ENCODE results near the gene RBMS3.

RBMS3 gene

DNA sequence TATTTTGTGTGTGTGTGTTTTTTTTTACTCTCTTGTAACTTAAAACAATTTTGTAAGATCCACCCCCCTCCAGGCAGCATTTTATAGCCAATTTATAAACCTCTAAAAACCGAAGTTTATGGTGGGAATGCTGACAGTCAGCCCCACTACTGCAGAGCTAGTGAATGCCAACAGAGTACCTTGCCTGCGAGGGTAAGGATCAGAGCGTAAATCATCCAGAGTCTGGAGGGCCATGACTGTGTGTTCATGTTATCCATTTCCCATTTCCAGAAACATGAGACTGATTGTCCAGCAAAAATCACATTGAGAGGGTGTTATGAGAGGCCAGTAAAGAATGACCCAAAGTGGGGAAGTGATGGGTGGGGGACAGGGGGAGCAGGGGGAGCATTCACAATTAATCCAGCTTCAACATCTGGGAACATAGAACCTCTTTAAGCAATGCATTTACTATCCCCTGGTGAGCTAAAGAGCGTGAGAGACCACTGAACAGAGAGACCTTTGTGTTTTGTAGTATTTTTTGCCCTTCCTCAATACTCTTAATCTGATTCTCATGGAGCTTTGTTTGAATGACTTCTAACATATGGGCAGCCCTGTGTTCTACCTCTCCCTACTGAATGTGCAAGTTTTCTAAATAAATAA, 464.5 kb downstream of the RBMS3 start:
- peaks cover 12% of the 10 kb centered on the region for H3K4me1 ChIP-seq (ENCODE audit: control insufficient read depth, insufficient read depth, low read length)
- H3K9me3 ChIP-seq (ENCODE audit: control insufficient read depth, insufficient read depth, low read depth, low read length): no peaks in the 10 kb centered on the region
- H3K27ac ChIP-seq (ENCODE audit: low read depth, low read length): no peak overlapping the region
- no peak overlapping the region for H3K4me3 ChIP-seq (ENCODE audit: low read depth, low read length)
- no peaks in the 10 kb centered on the region for H3K36me3 ChIP-seq (ENCODE audit: control insufficient read depth, insufficient read depth, low read length)
- no peaks in the 10 kb centered on the region for H3K27me3 ChIP-seq (ENCODE audit: control insufficient read depth, insufficient read depth, low read length)
- no peak overlapping the region for H3K9ac ChIP-seq (ENCODE audit: low read length)

DNA sequence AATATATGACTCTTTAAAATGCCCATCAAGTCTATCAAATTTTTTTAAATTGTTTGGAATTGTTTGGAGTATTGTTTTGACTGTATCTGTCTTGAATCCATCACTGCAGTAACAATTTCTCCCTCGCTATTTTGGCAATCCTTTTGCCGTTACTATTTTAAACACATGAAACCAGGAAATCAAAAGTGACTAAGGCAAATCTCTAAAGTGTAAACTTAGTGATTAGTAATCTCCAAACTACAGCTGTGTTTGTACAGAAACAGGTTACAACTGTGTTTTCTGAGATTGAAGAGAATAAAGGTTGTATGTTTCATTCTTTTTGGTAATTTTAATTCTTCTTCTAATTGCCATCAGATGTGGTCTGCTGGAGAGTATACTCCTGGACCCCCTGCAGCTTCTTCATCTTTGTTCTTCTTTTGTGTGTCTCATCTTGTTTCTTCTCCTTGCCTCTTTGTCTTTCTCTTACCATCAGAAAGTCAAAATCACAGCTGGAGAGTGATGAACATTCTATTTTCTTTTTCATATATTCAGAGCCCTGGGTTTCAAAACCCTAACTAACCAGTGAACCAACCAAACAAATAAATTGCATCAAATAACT, 465.4 kb downstream of the RBMS3 start:
- H3K27ac ChIP-seq (ENCODE audit: low read depth, low read length): no peak overlapping the region
- no peak overlapping the region for H3K4me3 ChIP-seq (ENCODE audit: low read depth, low read length)
- H3K9ac ChIP-seq (ENCODE audit: low read length): no peak overlapping the region
- peaks cover 11% of the 10 kb centered on the region for H3K4me1 ChIP-seq (ENCODE audit: control insufficient read depth, insufficient read depth, low read length)
- H3K36me3 ChIP-seq (ENCODE audit: control insufficient read depth, insufficient read depth, low read length): no peaks in the 10 kb centered on the region
- H3K27me3 ChIP-seq (ENCODE audit: control insufficient read depth, insufficient read depth, low read length): no peaks in the 10 kb centered on the region
- no peaks in the 10 kb centered on the region for H3K9me3 ChIP-seq (ENCODE audit: control insufficient read depth, insufficient read depth, low read depth, low read length)

DNA sequence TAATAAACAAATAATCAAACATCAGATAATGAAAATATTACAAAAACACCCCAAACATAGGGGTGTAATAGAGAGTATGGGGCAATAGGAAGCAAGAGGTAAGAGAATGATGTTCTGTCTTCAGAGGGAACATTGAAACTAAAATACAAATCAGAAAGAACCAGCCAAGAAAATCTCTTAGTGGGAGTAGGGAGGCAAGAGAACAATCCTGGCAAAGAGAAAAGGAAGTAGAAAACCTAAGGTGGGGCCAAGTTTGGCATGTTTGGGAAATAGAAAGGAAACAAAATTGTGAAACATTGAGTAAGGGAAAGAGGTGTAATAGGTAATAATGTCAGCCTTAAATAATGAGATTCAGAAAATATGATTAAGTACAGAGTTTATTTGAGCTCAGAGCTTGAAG, 467.1 kb downstream of the RBMS3 start:
- H3K4me3 ChIP-seq (ENCODE audit: low read depth, low read length): no peak overlapping the region
- H3K9ac ChIP-seq (ENCODE audit: low read length): no peak overlapping the region
- no peak overlapping the region for H3K27ac ChIP-seq (ENCODE audit: low read depth, low read length)
- no peaks in the 10 kb centered on the region for H3K27me3 ChIP-seq (ENCODE audit: control insufficient read depth, insufficient read depth, low read length)
- no peaks in the 10 kb centered on the region for H3K36me3 ChIP-seq (ENCODE audit: control insufficient read depth, insufficient read depth, low read length)
- H3K4me1 ChIP-seq (ENCODE audit: control insufficient read depth, insufficient read depth, low read length): peaks cover 3% of the 10 kb centered on the region; the same call in 1 of the 2 replicates
- no peaks in the 10 kb centered on the region for H3K9me3 ChIP-seq (ENCODE audit: control insufficient read depth, insufficient read depth, low read depth, low read length)

DNA sequence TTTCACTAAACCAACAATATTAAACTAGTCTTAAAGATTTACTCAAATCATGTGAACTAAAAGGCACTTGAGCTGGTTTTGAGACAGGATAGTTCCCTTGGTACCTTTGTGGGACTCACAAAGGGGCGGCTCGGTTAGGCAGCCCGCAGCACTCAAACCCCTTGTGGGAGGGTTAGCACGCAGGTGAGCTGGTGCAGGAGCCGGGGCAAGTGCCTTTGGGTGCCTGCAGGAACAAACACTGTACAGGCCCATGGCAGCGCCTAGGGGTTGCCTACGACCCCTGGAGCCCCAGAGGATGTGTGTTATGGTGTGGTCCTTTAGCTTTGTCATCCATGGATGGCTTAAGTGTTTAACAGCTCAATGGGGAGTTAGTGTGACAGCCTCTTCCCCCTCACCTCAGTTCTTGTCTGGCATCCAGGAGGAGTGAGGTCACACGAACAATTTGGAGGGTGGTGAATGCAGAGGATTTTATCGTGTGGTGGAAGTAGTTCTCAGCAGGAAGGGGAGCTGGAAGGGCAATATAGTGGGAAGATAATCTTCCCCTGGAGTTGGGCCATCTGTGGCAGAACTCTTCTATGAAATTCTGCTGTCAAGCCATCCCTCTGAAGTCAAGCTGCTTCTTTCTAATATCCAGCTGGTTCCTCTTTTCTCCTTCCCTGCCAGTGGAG, 470.9 kb downstream of the RBMS3 start:
- no peak overlapping the region for H3K27ac ChIP-seq (ENCODE audit: low read depth, low read length)
- H3K36me3 ChIP-seq (ENCODE audit: control insufficient read depth, insufficient read depth, low read length): no peaks in the 10 kb centered on the region
- no peak overlapping the region for H3K9ac ChIP-seq (ENCODE audit: low read length)
- no peaks in the 10 kb centered on the region for H3K27me3 ChIP-seq (ENCODE audit: control insufficient read depth, insufficient read depth, low read length)
- peaks cover 6% of the 10 kb centered on the region for H3K4me1 ChIP-seq (ENCODE audit: control insufficient read depth, insufficient read depth, low read length)
- no peaks in the 10 kb centered on the region for H3K9me3 ChIP-seq (ENCODE audit: control insufficient read depth, insufficient read depth, low read depth, low read length)
- no peak overlapping the region for H3K4me3 ChIP-seq (ENCODE audit: low read depth, low read length)

DNA sequence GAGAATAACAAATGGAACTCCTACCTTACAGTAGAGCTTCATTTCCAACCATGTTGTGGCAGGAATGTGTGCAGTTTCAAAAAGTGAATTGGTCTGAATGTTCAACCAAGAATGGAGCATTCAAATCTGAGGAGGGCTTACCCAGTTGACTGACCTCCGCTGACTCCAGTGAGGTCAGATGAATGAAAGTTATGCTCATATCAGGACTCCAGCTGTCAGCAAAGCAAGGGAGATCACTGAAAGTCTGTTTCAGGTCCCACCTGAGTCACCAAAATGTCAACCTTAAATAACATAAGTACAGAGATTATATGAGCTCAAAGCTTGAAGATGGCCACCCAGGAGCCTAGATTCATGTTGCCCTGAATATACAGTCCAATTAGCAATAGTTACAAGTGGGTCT, 473.5 kb downstream of the RBMS3 start:
- H3K9ac ChIP-seq (ENCODE audit: low read length): no peak overlapping the region
- no peaks in the 10 kb centered on the region for H3K36me3 ChIP-seq (ENCODE audit: control insufficient read depth, insufficient read depth, low read length)
- no peaks in the 10 kb centered on the region for H3K27me3 ChIP-seq (ENCODE audit: control insufficient read depth, insufficient read depth, low read length)
- no peak overlapping the region for H3K4me3 ChIP-seq (ENCODE audit: low read depth, low read length)
- H3K27ac ChIP-seq (ENCODE audit: low read depth, low read length): no peak overlapping the region
- H3K9me3 ChIP-seq (ENCODE audit: control insufficient read depth, insufficient read depth, low read depth, low read length): no peaks in the 10 kb centered on the region
- H3K4me1 ChIP-seq (ENCODE audit: control insufficient read depth, insufficient read depth, low read length): peaks cover 12% of the 10 kb centered on the region

DNA sequence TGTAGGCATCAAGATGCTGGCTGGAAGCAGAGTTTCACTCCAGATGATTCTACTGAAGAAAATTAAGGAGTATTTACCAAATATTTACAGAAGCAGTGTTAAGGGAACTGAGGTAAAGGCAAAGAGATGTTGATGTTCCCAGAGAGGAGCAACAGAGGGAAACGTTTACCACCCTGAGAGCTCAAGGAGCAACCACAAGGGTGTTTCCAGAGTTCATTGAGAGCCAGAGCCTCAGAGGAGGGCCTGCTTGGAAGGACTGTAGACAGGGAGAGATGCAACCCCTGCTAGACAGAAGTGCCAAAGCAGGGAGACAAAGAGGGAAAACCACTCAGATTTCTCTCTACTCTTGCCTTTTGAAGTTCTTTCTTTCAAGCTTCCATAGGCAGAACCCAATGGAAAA, 474.5 kb downstream of the RBMS3 start:
- H3K4me1 ChIP-seq (ENCODE audit: control insufficient read depth, insufficient read depth, low read length): peaks cover 12% of the 10 kb centered on the region

DNA sequence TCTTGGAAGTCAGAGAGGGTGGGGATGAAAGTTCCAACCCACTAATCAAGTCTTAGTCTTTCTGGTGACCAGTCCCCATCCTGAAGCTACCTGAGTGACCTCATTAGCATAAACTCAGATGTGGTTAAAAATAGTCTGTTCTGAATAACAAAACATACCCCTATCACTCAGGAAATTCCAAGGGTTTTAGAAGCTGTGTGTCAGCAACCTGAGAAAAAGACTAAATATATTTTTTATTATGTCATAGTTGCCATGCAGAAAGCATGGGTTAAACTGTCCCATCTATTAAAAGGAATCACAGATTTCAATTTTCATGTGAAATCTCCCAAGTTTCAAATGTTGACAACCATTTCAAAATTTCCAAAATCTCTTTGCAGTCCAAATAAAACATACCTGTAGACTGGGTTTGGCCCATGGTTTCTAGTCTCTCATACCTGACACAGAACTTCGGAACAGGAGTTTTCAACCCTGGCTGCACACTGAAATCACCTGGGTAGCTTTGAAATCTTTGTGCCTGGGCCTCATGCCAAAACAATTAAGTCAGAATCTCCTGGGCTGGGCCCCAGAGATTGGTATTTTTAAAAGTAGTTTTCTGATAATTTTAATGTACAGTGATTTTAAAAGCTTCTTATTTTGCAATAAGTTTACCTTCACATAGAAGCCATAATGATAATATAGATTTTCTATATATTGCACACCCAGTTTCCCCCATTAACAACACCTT, 476.3 kb downstream of the RBMS3 start:
- no peaks in the 10 kb centered on the region for H3K27me3 ChIP-seq (ENCODE audit: control insufficient read depth, insufficient read depth, low read length)
- H3K36me3 ChIP-seq (ENCODE audit: control insufficient read depth, insufficient read depth, low read length): no peaks in the 10 kb centered on the region
- no peak overlapping the region for H3K27ac ChIP-seq (ENCODE audit: low read depth, low read length)

More for the DNA sequence above, 474.5 kb downstream of the RBMS3 start:
- Histone ChIP-seq H3K4me3 (ENCODE audit: low read depth, low read length) (no peak overlapping the region), H3K27ac (ENCODE audit: low read depth, low read length) (no peak overlapping the region), H3K9me3 (ENCODE audit: control insufficient read depth, insufficient read depth, low read depth, low read length) (no peaks in the 10 kb centered on the region), H3K36me3 (ENCODE audit: control insufficient read depth, insufficient read depth, low read length) (no peaks in the 10 kb centered on the region), H3K27me3 (ENCODE audit: control insufficient read depth, insufficient read depth, low read length) (no peaks in the 10 kb centered on the region), H3K9ac (ENCODE audit: low read length) (no peak overlapping the region)

DNA sequence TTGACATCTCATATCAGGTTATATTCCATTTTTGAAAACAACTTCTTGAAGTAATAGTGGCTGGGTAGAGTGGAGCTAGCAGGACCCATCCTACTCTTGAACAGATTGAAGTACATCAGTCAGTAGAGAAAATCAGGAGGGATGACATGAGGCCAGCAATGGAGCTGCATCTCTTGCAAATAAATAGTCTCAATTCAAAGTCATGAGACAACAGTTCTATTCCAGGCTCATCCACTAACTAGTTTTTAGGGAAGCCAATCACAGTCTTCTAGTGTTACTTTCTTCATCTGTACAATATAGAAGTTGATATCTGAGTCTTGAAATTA, 477.2 kb downstream of the RBMS3 start:
- Histone ChIP-seq H3K9me3 (ENCODE audit: control insufficient read depth, insufficient read depth, low read depth, low read length) (no peaks in the 10 kb centered on the region), H3K36me3 (ENCODE audit: control insufficient read depth, insufficient read depth, low read length) (no peaks in the 10 kb centered on the region), H3K27ac (ENCODE audit: low read depth, low read length) (no peak overlapping the region), H3K4me1 (ENCODE audit: control insufficient read depth, insufficient read depth, low read length) (peaks cover 12% of the 10 kb centered on the region), H3K4me3 (ENCODE audit: low read depth, low read length) (no peak overlapping the region), H3K9ac (ENCODE audit: low read length) (no peak overlapping the region), H3K27me3 (ENCODE audit: control insufficient read depth, insufficient read depth, low read length) (no peaks in the 10 kb centered on the region)

More for the DNA sequence above, 476.3 kb downstream of the RBMS3 start:
- no peaks in the 10 kb centered on the region for H3K9me3 ChIP-seq (ENCODE audit: control insufficient read depth, insufficient read depth, low read depth, low read length)
- peaks cover 12% of the 10 kb centered on the region for H3K4me1 ChIP-seq (ENCODE audit: control insufficient read depth, insufficient read depth, low read length)
- no peak overlapping the region for H3K4me3 ChIP-seq (ENCODE audit: low read depth, low read length)
- H3K9ac ChIP-seq (ENCODE audit: low read length): no peak overlapping the region

DNA sequence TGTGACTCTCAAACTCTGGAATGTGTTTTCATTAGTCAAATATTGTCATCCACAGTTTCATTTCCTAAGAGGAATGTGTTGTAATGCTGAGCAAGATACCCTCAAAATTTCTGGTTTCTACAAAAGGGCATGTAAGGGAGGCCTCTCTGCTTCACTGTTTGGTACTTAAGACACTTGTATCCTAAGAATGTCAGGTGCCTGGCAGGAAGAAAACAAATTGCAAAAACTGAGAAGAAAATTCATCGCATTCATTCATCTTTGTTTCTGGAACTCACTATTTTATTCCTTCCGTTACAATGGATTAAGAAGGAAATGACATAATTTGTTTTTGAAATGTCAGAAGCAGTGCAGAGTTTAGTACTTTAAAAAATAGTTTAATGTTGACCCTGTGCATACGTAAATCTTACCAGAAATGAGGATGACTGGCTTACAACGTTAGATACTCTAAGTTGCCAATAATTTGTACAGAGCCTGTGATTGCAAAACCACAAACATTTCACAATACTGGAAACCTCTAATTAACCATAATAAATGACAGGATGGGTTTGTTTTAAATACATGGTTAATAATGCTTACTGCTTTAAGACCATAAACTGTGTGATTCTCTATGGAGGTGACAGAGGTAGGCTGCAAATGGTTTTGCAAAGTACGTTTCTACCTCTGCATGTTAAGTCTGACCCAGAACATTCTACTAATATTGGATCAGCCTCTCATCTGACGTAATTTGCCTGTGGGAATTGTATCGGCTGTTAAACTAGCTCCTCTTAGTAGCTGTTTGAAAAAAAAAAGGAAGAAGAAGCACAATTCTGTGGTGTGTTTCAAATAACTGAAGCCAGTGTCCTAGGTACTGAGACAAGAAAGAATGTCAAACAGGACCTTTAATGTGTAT, 477.8 kb downstream of the RBMS3 start:
- Histone ChIP-seq H3K4me1 (ENCODE audit: control insufficient read depth, insufficient read depth, low read length) (peaks cover 12% of the 10 kb centered on the region), H3K36me3 (ENCODE audit: control insufficient read depth, insufficient read depth, low read length) (no peaks in the 10 kb centered on the region), H3K27me3 (ENCODE audit: control insufficient read depth, insufficient read depth, low read length) (no peaks in the 10 kb centered on the region), H3K9ac (ENCODE audit: low read length) (no peak overlapping the region), H3K27ac (ENCODE audit: low read depth, low read length) (no peak overlapping the region), H3K9me3 (ENCODE audit: control insufficient read depth, insufficient read depth, low read depth, low read length) (no peaks in the 10 kb centered on the region), H3K4me3 (ENCODE audit: low read depth, low read length) (no peak overlapping the region)

DNA sequence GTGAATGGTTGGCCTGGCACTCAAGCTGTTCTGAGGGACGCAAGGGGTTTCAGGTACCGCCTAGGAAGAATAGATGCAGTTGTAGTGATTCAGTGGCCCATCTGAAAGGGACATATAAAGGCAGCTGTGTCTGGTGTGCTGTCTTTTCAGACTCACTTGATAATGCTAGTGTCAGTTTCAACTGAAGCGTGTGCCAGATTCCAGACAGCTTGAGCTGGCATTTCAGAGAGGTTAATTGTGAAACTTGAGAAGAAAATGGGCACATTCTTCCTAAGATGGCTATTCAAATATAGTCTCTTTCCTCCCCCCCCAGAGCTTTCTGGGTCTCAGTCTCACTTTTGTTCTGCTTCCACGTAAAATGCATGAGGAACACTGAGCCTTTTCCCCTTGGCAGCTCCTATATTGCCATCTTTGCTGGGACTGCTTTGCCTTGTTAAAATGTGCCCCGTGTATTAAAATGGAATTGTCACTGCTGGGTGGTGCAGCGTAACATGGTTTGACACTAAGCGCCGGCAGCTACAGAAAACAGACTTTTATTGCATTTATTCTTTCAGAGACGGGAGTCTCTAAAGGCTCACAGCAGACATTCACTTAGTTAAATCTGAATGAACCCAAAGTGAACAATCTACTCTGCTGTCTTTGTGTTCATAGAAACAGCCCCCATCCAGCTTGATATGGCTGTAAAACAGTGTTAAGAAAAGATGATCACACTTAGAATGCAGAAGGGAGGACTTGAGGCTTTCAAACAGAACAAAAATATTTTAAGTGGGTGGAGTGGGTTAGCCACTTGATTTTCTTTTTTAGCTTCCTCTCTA, 478.7 kb downstream of the RBMS3 start:
- Histone ChIP-seq H3K27ac (ENCODE audit: low read depth, low read length) (no peak overlapping the region), H3K4me1 (ENCODE audit: control insufficient read depth, insufficient read depth, low read length) (peaks cover 12% of the 10 kb centered on the region), H3K27me3 (ENCODE audit: control insufficient read depth, insufficient read depth, low read length) (no peaks in the 10 kb centered on the region), H3K36me3 (ENCODE audit: control insufficient read depth, insufficient read depth, low read length) (no peaks in the 10 kb centered on the region), H3K4me3 (ENCODE audit: low read depth, low read length) (no peak overlapping the region), H3K9ac (ENCODE audit: low read length) (no peak overlapping the region), H3K9me3 (ENCODE audit: control insufficient read depth, insufficient read depth, low read depth, low read length) (no peaks in the 10 kb centered on the region)
